Measurements from ENCODE around the gene LAG3.
"Not testable (repeated sequence)": the region's sequence is repeated elsewhere in the genome, so short reads cannot be mapped to it uniquely, and the experiment has no call there.

Gene LAG3

GRCh38 chr12:6742834-6743233 is 29.5 kb upstream of the LAG3 start:
- H3K36me3 ChIP-seq (replicated peaks), result peaks cover 16% of the 10 kb centered on the region
- in situ Hi-C loops (cut with HindIII; ENCODE audit: low pct_ligation_motif_present, low sequenced_read_pairs), result no loop called here
- H3K4me3 ChIP-seq (ENCODE audit: low read depth, low read length), result no peak overlapping the region
- TF ChIP-seq, protein P1, sequence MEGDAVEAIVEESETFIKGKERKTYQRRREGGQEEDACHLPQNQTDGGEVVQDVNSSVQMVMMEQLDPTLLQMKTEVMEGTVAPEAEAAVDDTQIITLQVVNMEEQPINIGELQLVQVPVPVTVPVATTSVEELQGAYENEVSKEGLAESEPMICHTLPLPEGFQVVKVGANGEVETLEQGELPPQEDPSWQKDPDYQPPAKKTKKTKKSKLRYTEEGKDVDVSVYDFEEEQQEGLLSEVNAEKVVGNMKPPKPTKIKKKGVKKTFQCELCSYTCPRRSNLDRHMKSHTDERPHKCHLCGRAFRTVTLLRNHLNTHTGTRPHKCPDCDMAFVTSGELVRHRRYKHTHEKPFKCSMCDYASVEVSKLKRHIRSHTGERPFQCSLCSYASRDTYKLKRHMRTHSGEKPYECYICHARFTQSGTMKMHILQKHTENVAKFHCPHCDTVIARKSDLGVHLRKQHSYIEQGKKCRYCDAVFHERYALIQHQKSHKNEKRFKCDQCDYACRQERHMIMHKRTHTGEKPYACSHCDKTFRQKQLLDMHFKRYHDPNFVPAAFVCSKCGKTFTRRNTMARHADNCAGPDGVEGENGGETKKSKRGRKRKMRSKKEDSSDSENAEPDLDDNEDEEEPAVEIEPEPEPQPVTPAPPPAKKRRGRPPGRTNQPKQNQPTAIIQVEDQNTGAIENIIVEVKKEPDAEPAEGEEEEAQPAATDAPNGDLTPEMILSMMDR (IDR thresholded peaks at IDR 0.05; ENCODE audit: low read depth, low read length, missing control alignments), result no peak
- DNase-seq, result no peak
- no peaks in the 10 kb centered on the region for H3K27me3 ChIP-seq (replicated peaks)
- no peak overlapping the region for H3K27ac ChIP-seq

DNA sequence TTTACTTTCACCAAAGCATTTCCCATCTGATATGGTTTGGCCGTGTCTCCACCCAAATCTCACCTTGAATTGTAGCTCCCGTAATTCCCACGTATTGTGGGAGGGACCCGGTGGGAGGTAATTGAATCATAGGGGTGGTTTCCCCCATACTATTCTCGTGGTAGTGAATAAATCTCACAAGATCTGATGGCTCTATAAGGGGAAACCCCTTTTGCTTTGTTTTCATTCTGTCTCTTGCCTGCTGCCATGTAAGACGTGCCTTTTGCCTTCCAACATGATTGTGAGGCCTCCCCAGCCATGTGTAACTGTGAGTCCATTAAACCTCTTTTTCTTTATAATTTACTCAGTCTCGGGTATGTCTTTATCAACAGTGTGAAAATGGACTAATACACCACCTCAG is 29.0 kb upstream of the LAG3 start:
- H3K27ac ChIP-seq; in situ Hi-C loops (cut with HindIII; ENCODE audit: low pct_ligation_motif_present, low sequenced_read_pairs); DNase-seq; H3K27me3 ChIP-seq (replicated peaks); H3K4me3 ChIP-seq (ENCODE audit: low read depth, low read length): not testable (repeated sequence)
- peaks cover 21% of the 10 kb centered on the region for H3K36me3 ChIP-seq (replicated peaks)

DNA sequence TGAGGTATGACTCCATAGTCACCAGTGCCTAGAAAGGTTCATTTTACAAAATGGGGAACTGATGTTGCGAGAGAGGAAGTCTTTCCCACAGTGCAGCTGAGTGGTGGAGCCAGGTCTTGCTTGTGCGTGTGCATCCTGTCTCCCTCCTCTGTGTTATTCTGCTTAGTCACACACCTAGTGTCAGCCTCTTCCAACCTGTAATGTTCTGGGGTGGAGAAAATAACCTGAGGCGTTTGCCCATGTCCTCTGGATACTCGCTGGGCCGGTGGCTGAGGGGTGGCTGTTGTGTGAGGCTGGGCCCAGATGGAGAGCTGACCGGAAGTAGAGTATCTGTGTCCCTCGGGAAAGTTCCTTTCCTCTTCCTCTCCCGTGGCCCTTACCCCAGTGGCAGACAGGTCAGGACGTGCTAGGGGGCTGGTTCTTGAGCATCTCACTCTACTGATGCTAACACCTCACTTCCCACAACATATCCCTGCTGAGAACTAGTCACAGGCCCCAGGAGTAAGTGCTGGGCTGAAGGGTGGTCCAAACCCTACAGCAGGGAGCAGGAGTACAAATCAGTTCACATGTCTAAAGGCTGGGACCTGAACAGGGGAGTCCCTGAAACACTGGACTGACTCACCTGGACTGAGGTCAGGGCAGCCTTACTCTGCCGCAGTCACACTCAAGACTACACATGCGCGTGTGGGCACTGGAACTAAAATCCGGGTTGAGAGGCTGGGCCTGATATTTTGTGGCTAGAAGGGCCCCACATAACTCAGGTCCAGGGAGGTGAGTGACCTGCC is 26.4 kb upstream of the LAG3 start:
- Histone ChIP-seq H3K36me3 (replicated peaks) (peaks cover 46% of the 10 kb centered on the region), H3K27me3 (replicated peaks) (no peaks in the 10 kb centered on the region), H3K27ac (no peak overlapping the region), H3K4me3 (ENCODE audit: low read depth, low read length) (no peak overlapping the region)
- in situ Hi-C loops (cut with HindIII; ENCODE audit: low pct_ligation_motif_present, low sequenced_read_pairs), result no loop called here
- no peak for DNase-seq
- TF ChIP-seq, protein P1 (IDR thresholded peaks at IDR 0.05; ENCODE audit: low read depth, low read length, missing control alignments), result no peak

- H3K36me3 ChIP-seq (replicated peaks), result peaks cover 55% of the 10 kb centered on the region
- H3K27me3 ChIP-seq (replicated peaks), result no peaks in the 10 kb centered on the region
- H3K27ac ChIP-seq, result no peak overlapping the region
- no peak for DNase-seq
- TF ChIP-seq, protein P1 (IDR thresholded peaks at IDR 0.05; ENCODE audit: low read depth, low read length, missing control alignments), result no peak
- H3K4me3 ChIP-seq (ENCODE audit: low read depth, low read length), result no peak overlapping the region
- in situ Hi-C loops (cut with HindIII; ENCODE audit: low pct_ligation_motif_present, low sequenced_read_pairs), result no loop called here
Observed at GRCh38 chr12:6747216-6747615, 25.1 kb upstream of the LAG3 start.

GRCh38 chr12:6748761-6749160 is 23.6 kb upstream of the LAG3 start:
- peaks cover 55% of the 10 kb centered on the region for H3K36me3 ChIP-seq (replicated peaks)
- in situ Hi-C loops (cut with HindIII; ENCODE audit: low pct_ligation_motif_present, low sequenced_read_pairs), result no loop called here
- no peaks in the 10 kb centered on the region for H3K27me3 ChIP-seq (replicated peaks)
- no peak overlapping the region for H3K27ac ChIP-seq
- no peak overlapping the region for H3K4me3 ChIP-seq (ENCODE audit: low read depth, low read length)
- DNase-seq, result no peak
- TF ChIP-seq, protein P1 (IDR thresholded peaks at IDR 0.05; ENCODE audit: low read depth, low read length, missing control alignments), result no peak

DNA sequence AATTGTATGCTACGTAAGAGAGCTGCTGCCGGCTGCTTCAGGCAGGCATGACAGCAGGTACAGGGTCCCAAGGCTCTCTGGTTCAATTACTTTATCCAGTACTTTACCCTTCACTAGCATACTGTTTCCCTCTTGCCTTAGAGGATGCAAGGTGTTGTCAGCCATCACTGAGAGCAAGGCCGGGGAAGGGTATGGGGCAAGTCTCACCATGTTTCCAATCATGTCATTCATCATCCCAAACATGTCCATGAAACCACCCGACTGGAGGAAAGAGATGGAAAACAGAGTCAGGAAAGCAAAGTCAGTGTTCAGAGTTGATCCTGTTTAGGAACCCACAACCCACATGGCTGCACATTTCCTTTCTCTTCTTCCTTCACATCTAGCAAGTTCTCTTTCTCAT is 21.8 kb upstream of the LAG3 start:
- H3K27ac ChIP-seq, result no peak overlapping the region
- in situ Hi-C loops (cut with HindIII; ENCODE audit: low pct_ligation_motif_present, low sequenced_read_pairs), result no loop called here
- DNase-seq, result no peak
- TF ChIP-seq, protein P1 (IDR thresholded peaks at IDR 0.05; ENCODE audit: low read depth, low read length, missing control alignments), result no peak
- no peaks in the 10 kb centered on the region for H3K27me3 ChIP-seq (replicated peaks)
- H3K4me3 ChIP-seq (ENCODE audit: low read depth, low read length), result no peak overlapping the region
- peaks cover 53% of the 10 kb centered on the region for H3K36me3 ChIP-seq (replicated peaks)
